Right atrium auricular region (tissue), 2 donors: ENCODE measurements around the gene ACOT11. TPM values are rescaled to one million over a fixed set of nuclear protein-coding genes. Genes with fewer than 3 reads are reported as not detected.

Experiments used
- DNase-seq: peaks from one replicate; pipeline ENCODE4 v3.0.0-alpha.2; 2019; ENCODE audit warnings: low spot score
- H3K27ac ChIP-seq, 2 donors: fragments of 200-600 bp; sonication (generic); 1 replicate in 1 of 2; 2 replicates in 1 of 2; pipeline ENCODE4 v1.5.1; 2016 to 2019
- H3K27me3 ChIP-seq, 2 donors: fragments of 200-600 bp; sonication (generic); one replicate each; pipeline versions ENCODE4 v1.5.1 to v1.6.0; 2017 to 2019
- H3K36me3 ChIP-seq: fragments of 200-600 bp; sonication (generic); one replicate; pipeline ENCODE4 v1.5.1; 2016
- H3K4me1 ChIP-seq, 2 donors: fragments of 200-600 bp; sonication (generic); one replicate each; pipeline versions ENCODE4 v1.5.1 to v1.6.0; 2017 to 2019
- H3K4me3 ChIP-seq, 2 donors: fragments of 200-600 bp; sonication (generic); 1 replicate in 1 of 2; 2 replicates in 1 of 2; pipeline ENCODE4 v1.5.1; 2017 to 2019; ENCODE audit warnings: mild to moderate bottlenecking in 1 of 2, moderate library complexity in 1 of 2
- H3K9me3 ChIP-seq, 2 donors: fragments of 200-600 bp; sonication (generic); one replicate each; pipeline ENCODE4 v1.5.1; 2019
- total RNA-seq, 2 donors: library from RNA; depleted of rRNA; stranded (reverse); fragments of >200 nt; gene quantifications; one replicate each; pipeline ENCODE4 v1.1.0, GENCODE V29; 2016
- TF ChIP-seq, protein P1 (sequence below), 2 donors: fragments of 200-600 bp; sonication (generic); IDR thresholded peaks; one replicate each; pipeline ENCODE4 v1.5.1; 2019; ENCODE audit warnings: antibody characterized with exemption in 2 of 2

The ACOT11 gene
- total RNA-seq, 2 donors from 2014 or later: 9.1 to 27.0 TPM

GRCh38 chr1:54583307-54583686 is 35.3 kb downstream of the ACOT11 start:
- TF ChIP-seq, protein P1, sequence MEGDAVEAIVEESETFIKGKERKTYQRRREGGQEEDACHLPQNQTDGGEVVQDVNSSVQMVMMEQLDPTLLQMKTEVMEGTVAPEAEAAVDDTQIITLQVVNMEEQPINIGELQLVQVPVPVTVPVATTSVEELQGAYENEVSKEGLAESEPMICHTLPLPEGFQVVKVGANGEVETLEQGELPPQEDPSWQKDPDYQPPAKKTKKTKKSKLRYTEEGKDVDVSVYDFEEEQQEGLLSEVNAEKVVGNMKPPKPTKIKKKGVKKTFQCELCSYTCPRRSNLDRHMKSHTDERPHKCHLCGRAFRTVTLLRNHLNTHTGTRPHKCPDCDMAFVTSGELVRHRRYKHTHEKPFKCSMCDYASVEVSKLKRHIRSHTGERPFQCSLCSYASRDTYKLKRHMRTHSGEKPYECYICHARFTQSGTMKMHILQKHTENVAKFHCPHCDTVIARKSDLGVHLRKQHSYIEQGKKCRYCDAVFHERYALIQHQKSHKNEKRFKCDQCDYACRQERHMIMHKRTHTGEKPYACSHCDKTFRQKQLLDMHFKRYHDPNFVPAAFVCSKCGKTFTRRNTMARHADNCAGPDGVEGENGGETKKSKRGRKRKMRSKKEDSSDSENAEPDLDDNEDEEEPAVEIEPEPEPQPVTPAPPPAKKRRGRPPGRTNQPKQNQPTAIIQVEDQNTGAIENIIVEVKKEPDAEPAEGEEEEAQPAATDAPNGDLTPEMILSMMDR (IDR thresholded peaks at IDR 0.05): no peak

DNA sequence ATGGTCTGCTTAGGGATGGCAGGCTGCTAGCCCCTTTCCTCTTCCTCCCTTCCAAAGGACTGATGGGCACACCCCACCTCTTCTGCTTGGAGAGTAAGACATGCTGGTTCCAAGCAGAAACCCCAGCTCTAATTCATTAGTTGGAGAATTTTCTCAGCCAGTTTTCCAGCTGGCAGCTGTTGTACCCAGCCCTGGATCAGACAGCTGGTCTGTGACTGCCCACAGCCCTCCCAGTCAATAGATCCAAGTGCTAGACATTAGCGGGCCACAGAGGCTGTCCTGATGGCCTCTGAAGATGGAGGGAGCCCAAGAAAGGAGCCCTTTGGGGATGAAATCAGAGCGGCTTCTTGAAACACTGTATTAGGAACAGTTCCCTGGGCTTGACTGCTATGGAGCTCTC is 35.8 kb downstream of the ACOT11 start:
- Histone ChIP-seq H3K36me3 (no peaks in the 10 kb centered on the region), H3K4me1 (peaks cover 0 to 67% of the 10 kb centered on the region in 2 donors), H3K27ac (peak overlapping the region; percentile 89 to 90), H3K4me3 (no peak overlapping the region), H3K9me3 (no peaks in the 10 kb centered on the region), H3K27me3 (no peaks in the 10 kb centered on the region)
- TF ChIP-seq, protein P1 (IDR thresholded peaks at IDR 0.05): no peak
- DNase-seq: no peak

More at GRCh38 chr1:54583307-54583686, 35.3 kb downstream of the ACOT11 start:
- Histone ChIP-seq H3K36me3 (no peaks in the 10 kb centered on the region), H3K27ac (peak overlapping the region; percentile 89 to 90), H3K4me1 (peaks cover 0 to 72% of the 10 kb centered on the region in 2 donors), H3K27me3 (no peaks in the 10 kb centered on the region), H3K4me3 (no peak overlapping the region), H3K9me3 (no peaks in the 10 kb centered on the region)
- DNase-seq: no peak

DNA sequence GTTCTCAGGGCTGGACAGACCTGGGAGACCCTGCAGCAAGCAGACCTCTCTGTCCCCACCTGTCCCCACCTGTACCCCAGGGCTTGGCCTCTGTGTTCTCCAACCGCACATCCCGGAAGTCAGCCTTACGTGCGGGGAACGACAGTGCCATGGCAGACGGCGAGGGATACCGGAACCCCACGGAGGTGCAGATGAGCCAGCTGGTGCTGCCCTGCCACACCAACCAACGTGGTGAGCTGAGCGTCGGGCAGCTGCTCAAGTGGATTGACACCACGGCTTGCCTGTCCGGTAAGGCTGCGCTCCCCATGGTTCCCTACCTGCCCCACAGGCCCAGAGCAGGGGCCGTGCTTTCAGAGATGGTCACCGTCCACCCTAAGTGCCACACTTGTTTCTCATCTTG is 36.5 kb downstream of the ACOT11 start:
- peaks cover 0 to 60% of the 10 kb centered on the region in 2 donors for H3K4me1 ChIP-seq
- H3K9me3 ChIP-seq: no peaks in the 10 kb centered on the region
- H3K36me3 ChIP-seq: no peaks in the 10 kb centered on the region
- DNase-seq: no peak
- peak overlapping the region; percentile 89 to 90 for H3K27ac ChIP-seq
- TF ChIP-seq, protein P1 (IDR thresholded peaks at IDR 0.05): no peak
- H3K4me3 ChIP-seq: no peak overlapping the region
- no peaks in the 10 kb centered on the region for H3K27me3 ChIP-seq

GRCh38 chr1:54585181-54586066 is 37.4 kb downstream of the ACOT11 start:
- peaks cover 0 to 52% of the 10 kb centered on the region in 2 donors for H3K4me1 ChIP-seq
- peak overlapping the region; percentile 89 to 90 for H3K27ac ChIP-seq
- DNase-seq: peak; percentile 65
- TF ChIP-seq, protein P1 (IDR thresholded peaks at IDR 0.05): no peak
- no peaks in the 10 kb centered on the region for H3K36me3 ChIP-seq
- H3K4me3 ChIP-seq: no peak overlapping the region
- no peaks in the 10 kb centered on the region for H3K27me3 ChIP-seq
- no peaks in the 10 kb centered on the region for H3K9me3 ChIP-seq

DNA sequence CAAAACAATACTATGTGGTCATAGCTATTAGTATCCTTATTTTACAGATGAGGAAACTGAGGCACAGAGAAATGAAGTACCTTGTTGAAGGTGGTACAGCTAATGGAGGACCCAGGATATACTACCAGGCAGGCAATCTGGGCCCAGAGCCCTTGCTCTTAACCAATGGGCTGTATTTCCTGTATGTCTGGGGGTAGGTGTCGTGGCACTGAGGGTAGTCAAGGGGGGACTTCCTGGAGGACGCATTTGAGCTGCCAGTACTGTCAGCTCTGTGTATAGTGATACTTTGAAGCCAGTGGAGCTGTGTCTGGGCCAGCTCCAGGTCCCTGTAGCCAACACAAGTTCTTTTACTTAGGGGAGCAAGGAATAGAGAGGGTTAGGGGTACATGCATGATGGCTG is 40.3 kb downstream of the ACOT11 start:
- TF ChIP-seq, protein P1 (IDR thresholded peaks at IDR 0.05): no peak

More for the DNA sequence above, 40.3 kb downstream of the ACOT11 start:
- Histone ChIP-seq H3K36me3 (no peaks in the 10 kb centered on the region), H3K4me3 (no peak overlapping the region), H3K4me1 (peaks cover 0 to 24% of the 10 kb centered on the region in 2 donors), H3K9me3 (no peaks in the 10 kb centered on the region), H3K27ac (peak overlapping the region in 1 of 2 donors; percentile 59), H3K27me3 (no peaks in the 10 kb centered on the region)
- no peak for DNase-seq
